Fibroblast of skin of right quadriceps (primary cell): ENCODE results near the gene LATS1.
"Not testable (repeated sequence)": the region's sequence is repeated elsewhere in the genome, so short reads cannot be mapped to it uniquely, and the experiment has no call there.

ENCODE experiments used
- DNase-seq: peaks from one replicate; pipeline ENCODE4 v3.0.0-alpha.2; 2013

Gene LATS1

GRCh38 chr6:149727793-149728498 is 10.0 kb upstream of the LATS1 start:
- DNase-seq, result no peak

- DNase-seq, result no peak
Measured at GRCh38 chr6:149725785-149726184, 7.9 kb upstream of the LATS1 start.

GRCh38 chr6:149723771-149724417 is 6.0 kb upstream of the LATS1 start:
- peak; percentile 76 for DNase-seq

- DNase-seq, result no peak
Measured at GRCh38 chr6:149723262-149723661, 5.4 kb upstream of the LATS1 start.

- no peak for DNase-seq
Measured at GRCh38 chr6:149719531-149719930, 1.6 kb upstream of the LATS1 start.

- DNase-seq, result no peak
Measured at GRCh38 chr6:149717255-149717587, 680 bp downstream of the LATS1 start.

- DNase-seq, result peak; percentile 7
Measured at GRCh38 chr6:149716181-149716963, 1.5 kb downstream of the LATS1 start.

- no peak for DNase-seq
Measured at GRCh38 chr6:149714442-149714841, 3.5 kb downstream of the LATS1 start.

GRCh38 chr6:149711711-149712110 is 6.2 kb downstream of the LATS1 start:
- no peak for DNase-seq

- peak; percentile 69 for DNase-seq
Measured at GRCh38 chr6:149701714-149702113, 16.2 kb downstream of the LATS1 start.

- no peak for DNase-seq
Measured at GRCh38 chr6:149699150-149699549, 18.8 kb downstream of the LATS1 start.

GRCh38 chr6:149698175-149698574 is 19.7 kb downstream of the LATS1 start:
- no peak for DNase-seq

GRCh38 chr6:149696901-149697300 is 21.0 kb downstream of the LATS1 start:
- DNase-seq, result peak; percentile 45

- DNase-seq, result no peak
Measured at GRCh38 chr6:149694921-149695320, 23.0 kb downstream of the LATS1 start.

GRCh38 chr6:149691201-149691600 is 26.7 kb downstream of the LATS1 start:
- no peak for DNase-seq

GRCh38 chr6:149686230-149686629 is 31.7 kb downstream of the LATS1 start:
- DNase-seq, result no peak

- DNase-seq, result no peak
Measured at GRCh38 chr6:149683256-149683859, 34.5 kb downstream of the LATS1 start.

- not testable (repeated sequence) for DNase-seq
Measured at GRCh38 chr6:149681845-149682244, 36.1 kb downstream of the LATS1 start.

GRCh38 chr6:149681209-149681608 is 36.7 kb downstream of the LATS1 start:
- no peak for DNase-seq

GRCh38 chr6:149680503-149680902 is 37.4 kb downstream of the LATS1 start:
- no peak for DNase-seq

GRCh38 chr6:149672265-149672664 is 45.6 kb downstream of the LATS1 start:
- DNase-seq, result not testable (repeated sequence)

GRCh38 chr6:149660028-149660427 is 57.9 kb downstream of the LATS1 start:
- no peak for DNase-seq

- no peak for DNase-seq
Measured at GRCh38 chr6:149657441-149657840, 60.5 kb downstream of the LATS1 start.

GRCh38 chr6:149651056-149651455 is 66.8 kb downstream of the LATS1 start:
- DNase-seq, result no peak
